Esophagus muscularis mucosa (tissue), 4 donors: ENCODE results near the gene ARFGAP1.
"Not testable (repeated sequence)": the region's sequence is repeated elsewhere in the genome, so short reads cannot be mapped to it uniquely, and the experiment has no call there.

ENCODE experiments used
- EP300 ChIP-seq: sonication (generic); formaldehyde crosslinking; IDR thresholded peaks from one replicate; pipeline ENCODE4 v1.6.1; 2017; ENCODE audit warnings: antibody characterized with exemption
- POLR2AphosphoS5 ChIP-seq, 2 donors: sonication (generic); formaldehyde crosslinking; IDR thresholded peaks; one replicate each; pipeline ENCODE4 v1.6.1; 2017; ENCODE audit warnings: antibody characterized with exemption in 2 of 2
- TF ChIP-seq, protein P1 (sequence below), 3 experiments: fragments of 200-600 bp in 2 of 3; fragments of 450-650 bp in 1 of 3; sonication (generic) in 2 of 3; IDR thresholded peaks; one replicate each; pipeline ENCODE4 v1.5.1; 2017 to 2019; ENCODE audit warnings: antibody characterized with exemption in 3 of 3, mild to moderate bottlenecking in 2 of 3, moderate library complexity in 1 of 3

DNA sequence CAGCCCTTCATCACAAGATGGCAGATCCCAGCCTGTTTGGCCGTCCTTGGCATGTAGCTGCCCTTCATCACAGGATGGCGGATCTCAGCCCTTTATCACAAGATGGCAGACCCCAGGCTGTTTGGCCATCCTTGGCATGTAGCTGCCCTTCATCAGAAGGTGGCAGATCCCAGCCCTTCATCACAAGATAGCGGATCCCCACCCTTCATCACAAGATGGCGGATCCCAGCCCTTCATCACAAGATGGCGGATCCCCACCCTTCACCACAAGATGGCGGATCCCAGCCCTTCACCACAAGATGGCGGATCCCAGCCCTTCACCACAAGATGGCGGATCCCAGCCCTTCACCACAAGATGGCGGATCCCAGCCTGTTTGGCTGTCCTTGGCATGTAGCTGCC is 62.4 kb downstream of the ARFGAP1 start:
- TF ChIP-seq, protein P1, sequence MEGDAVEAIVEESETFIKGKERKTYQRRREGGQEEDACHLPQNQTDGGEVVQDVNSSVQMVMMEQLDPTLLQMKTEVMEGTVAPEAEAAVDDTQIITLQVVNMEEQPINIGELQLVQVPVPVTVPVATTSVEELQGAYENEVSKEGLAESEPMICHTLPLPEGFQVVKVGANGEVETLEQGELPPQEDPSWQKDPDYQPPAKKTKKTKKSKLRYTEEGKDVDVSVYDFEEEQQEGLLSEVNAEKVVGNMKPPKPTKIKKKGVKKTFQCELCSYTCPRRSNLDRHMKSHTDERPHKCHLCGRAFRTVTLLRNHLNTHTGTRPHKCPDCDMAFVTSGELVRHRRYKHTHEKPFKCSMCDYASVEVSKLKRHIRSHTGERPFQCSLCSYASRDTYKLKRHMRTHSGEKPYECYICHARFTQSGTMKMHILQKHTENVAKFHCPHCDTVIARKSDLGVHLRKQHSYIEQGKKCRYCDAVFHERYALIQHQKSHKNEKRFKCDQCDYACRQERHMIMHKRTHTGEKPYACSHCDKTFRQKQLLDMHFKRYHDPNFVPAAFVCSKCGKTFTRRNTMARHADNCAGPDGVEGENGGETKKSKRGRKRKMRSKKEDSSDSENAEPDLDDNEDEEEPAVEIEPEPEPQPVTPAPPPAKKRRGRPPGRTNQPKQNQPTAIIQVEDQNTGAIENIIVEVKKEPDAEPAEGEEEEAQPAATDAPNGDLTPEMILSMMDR (IDR thresholded peaks at IDR 0.05): not testable (repeated sequence)
- not testable (repeated sequence) for TF ChIP-seq EP300; POLR2AphosphoS5 (IDR thresholded peaks at IDR 0.05)
